PC-3 (cell line): ENCODE measurements around the gene DENND4C.
"Not testable (repeated sequence)": the region's sequence is repeated elsewhere in the genome, so short reads cannot be mapped to it uniquely, and the experiment has no call there.

Experiments used
- EZH2 ChIP-seq: fragments of 300-600 bp; sonication (generic); IDR thresholded peaks from one replicate; pipeline ENCODE4 v1.6.1; 2017; ENCODE audit warnings: antibody characterized with exemption, mild to moderate bottlenecking, low read length; ENCODE audit not compliant: unreplicated experiment
- EZH2phosphoT487 ChIP-seq: fragments of 300-600 bp; sonication (generic); IDR thresholded peaks from 2 replicates; pipeline ENCODE4 v1.6.1; 2018; ENCODE audit warnings: mild to moderate bottlenecking, antibody characterized with exemption, low read length, borderline replicate concordance
- TF ChIP-seq, protein P1 (sequence below): fragments of 300-600 bp; sonication (generic); conservative IDR thresholded peaks from 2 replicates; pipeline ENCODE4 v1.5.1; 2017; ENCODE audit warnings: antibody characterized with exemption, low read depth, mild to moderate bottlenecking, low read length

- TF ChIP-seq, protein P1, sequence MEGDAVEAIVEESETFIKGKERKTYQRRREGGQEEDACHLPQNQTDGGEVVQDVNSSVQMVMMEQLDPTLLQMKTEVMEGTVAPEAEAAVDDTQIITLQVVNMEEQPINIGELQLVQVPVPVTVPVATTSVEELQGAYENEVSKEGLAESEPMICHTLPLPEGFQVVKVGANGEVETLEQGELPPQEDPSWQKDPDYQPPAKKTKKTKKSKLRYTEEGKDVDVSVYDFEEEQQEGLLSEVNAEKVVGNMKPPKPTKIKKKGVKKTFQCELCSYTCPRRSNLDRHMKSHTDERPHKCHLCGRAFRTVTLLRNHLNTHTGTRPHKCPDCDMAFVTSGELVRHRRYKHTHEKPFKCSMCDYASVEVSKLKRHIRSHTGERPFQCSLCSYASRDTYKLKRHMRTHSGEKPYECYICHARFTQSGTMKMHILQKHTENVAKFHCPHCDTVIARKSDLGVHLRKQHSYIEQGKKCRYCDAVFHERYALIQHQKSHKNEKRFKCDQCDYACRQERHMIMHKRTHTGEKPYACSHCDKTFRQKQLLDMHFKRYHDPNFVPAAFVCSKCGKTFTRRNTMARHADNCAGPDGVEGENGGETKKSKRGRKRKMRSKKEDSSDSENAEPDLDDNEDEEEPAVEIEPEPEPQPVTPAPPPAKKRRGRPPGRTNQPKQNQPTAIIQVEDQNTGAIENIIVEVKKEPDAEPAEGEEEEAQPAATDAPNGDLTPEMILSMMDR, result not testable (repeated sequence)
- not testable (repeated sequence) for TF ChIP-seq EZH2, EZH2phosphoT487
Measured at GRCh38 chr9:19251203-19251602, 20.7 kb downstream of the DENND4C start.
